Endothelial cell of umbilical vein (primary cell): ENCODE measurements around the gene TTYH3. TPM values are rescaled to one million over a fixed set of nuclear protein-coding genes. Genes with fewer than 3 reads are reported as not detected.

Experiments
- BruUV-seq: library from RNA; stranded (reverse); fragments of 400-500 nt; replicated peaks from 2 replicates; lab custom pipeline; 2021; lab: Mats Ljungman, UMichigan
- CTCF ChIA-PET: fragments of 300-600, 350-600 bp; sonication (Branson Sonifier 250); formaldehyde crosslinking; loops from one replicate; lab custom pipeline; 2021; ENCODE audit warnings: antibody characterized with exemption, inconsistent platforms; lab: Charles Lee
- POLR2A ChIA-PET: fragments of 300-600, 350-600 bp; sonication (Branson Sonifier 250); formaldehyde crosslinking; loops from one replicate; lab custom pipeline; 2021; ENCODE audit warnings: antibody characterized with exemption, inconsistent platforms; lab: Charles Lee
- DNase-seq: peaks from one replicate; pipeline ENCODE4 v3.0.0-alpha.2; 2011; ENCODE audit warnings: low read depth, low spot score
- FAIRE-seq: peaks from 2 replicates; lab custom pipeline; 2011; peaks lifted over from hg19 to GRCh38; lab: Jason Lieb, UNC
- H2AFZ ChIP-seq: 2 replicates; pipeline ENCODE4 v1.6.0; 2012; ENCODE audit warnings: low read depth, low read length, control low read depth, inconsistent platforms
- H3K27ac ChIP-seq: 2 replicates; pipeline ENCODE4 v1.5.1; 2011; ENCODE audit warnings: low read depth, mild to moderate bottlenecking, control low read depth, low read length, moderate library complexity; ENCODE audit not compliant: insufficient read depth
- H3K27me3 ChIP-seq, 2 experiments: 2 replicates each; pipeline versions ENCODE4 v1.6.0 to v1.6.1; 2011; ENCODE audit warnings: low read length in 2 of 2, mixed read lengths in 1 of 2; ENCODE audit not compliant: control insufficient read depth in 2 of 2, insufficient read depth in 2 of 2
- H3K36me3 ChIP-seq, 2 experiments: 2 replicates in 1 of 2; 3 replicates in 1 of 2; pipeline ENCODE4 v1.5.1; 2011; ENCODE audit warnings: low read length in 2 of 2, mild to moderate bottlenecking in 1 of 2, moderate library complexity in 1 of 2; ENCODE audit not compliant: control insufficient read depth in 2 of 2, insufficient read depth in 2 of 2; ENCODE audit errors: extremely low read depth in 1 of 2
- H3K4me1 ChIP-seq: 3 replicates; pipeline ENCODE4 v1.5.1; 2011; ENCODE audit warnings: mild to moderate bottlenecking, low read length; ENCODE audit not compliant: control insufficient read depth, insufficient read depth; ENCODE audit errors: extremely low read depth
- H3K4me2 ChIP-seq: 2 replicates; pipeline ENCODE4 v1.6.1; 2011; ENCODE audit warnings: low read length, control low read depth, mixed read lengths; ENCODE audit not compliant: insufficient read depth
- H3K4me3 ChIP-seq, 3 experiments: fragments of 200-600 bp in 1 of 3; sonication (generic), shearing (Covaris generic) in 1 of 3; replicated peaks in 1 of 3; 2 replicates each; pipeline ENCODE4 v1.5.1; 2011 to 2016; ENCODE audit warnings: control low read depth in 3 of 3, low read length in 3 of 3, mild to moderate bottlenecking in 2 of 3, inconsistent platforms in 1 of 3, low read depth in 1 of 3, moderate library complexity in 1 of 3; ENCODE audit not compliant: insufficient read depth in 1 of 3
- H3K79me2 ChIP-seq: 2 replicates; pipeline ENCODE4 v1.6.0; 2012; ENCODE audit warnings: low read length, inconsistent platforms; ENCODE audit not compliant: control insufficient read depth, insufficient read depth
- H3K9ac ChIP-seq: replicated peaks from 2 replicates; pipeline ENCODE3; 2011; ENCODE audit warnings: low read length, control low read depth; ENCODE audit not compliant: insufficient read depth; ENCODE audit errors: extremely low read depth
- H3K9me1 ChIP-seq: replicated peaks from 3 replicates; pipeline ENCODE4 v1.6.0; 2011; ENCODE audit warnings: mild to moderate bottlenecking, low read length; ENCODE audit not compliant: control insufficient read depth, insufficient read depth; ENCODE audit errors: extremely low read depth
- H3K9me3 ChIP-seq: replicated peaks from 2 replicates; pipeline ENCODE4 v1.5.1; 2012; ENCODE audit warnings: low read length, inconsistent platforms; ENCODE audit not compliant: control insufficient read depth, insufficient read depth
- H4K20me1 ChIP-seq: replicated peaks from 2 replicates; pipeline ENCODE3; 2011; ENCODE audit warnings: mild to moderate bottlenecking, low read length; ENCODE audit not compliant: control insufficient read depth, insufficient read depth; ENCODE audit errors: extremely low read depth
- CTCF ChIP-seq, 2 donors: IDR thresholded peaks; 1 replicate in 1 of 2; 2 replicates in 1 of 2; pipeline ENCODE4 v1.5.1; 2011; ENCODE audit warnings: low read length in 2 of 2, mild to moderate bottlenecking in 2 of 2, moderate library complexity in 2 of 2, control low read depth in 1 of 2, inconsistent platforms in 1 of 2, low read depth in 1 of 2; ENCODE audit not compliant: insufficient read depth in 1 of 2; ENCODE audit errors: extremely low read depth in 1 of 2
- EZH2 ChIP-seq: IDR thresholded peaks from 2 replicates; pipeline ENCODE4 v1.6.1; 2012; ENCODE audit warnings: borderline replicate concordance, low read depth, mild to moderate bottlenecking, moderate library complexity, low read length, inconsistent platforms; ENCODE audit not compliant: severe bottlenecking
- FOS ChIP-seq: IDR thresholded peaks from 2 replicates; pipeline ENCODE4 v1.6.1; 2011; ENCODE audit warnings: mild to moderate bottlenecking, low read length, moderate library complexity, borderline replicate concordance; ENCODE audit not compliant: insufficient read depth
- GATA2 ChIP-seq: IDR thresholded peaks from 2 replicates; pipeline ENCODE4 v1.7.0; 2011; ENCODE audit warnings: low read depth, mild to moderate bottlenecking, moderate library complexity, mixed read lengths, low read length; ENCODE audit not compliant: insufficient read length, insufficient read depth
- JUN ChIP-seq: IDR thresholded peaks from 2 replicates; pipeline ENCODE4 v1.6.1; 2011; ENCODE audit warnings: borderline replicate concordance, low read depth; ENCODE audit not compliant: insufficient read length, insufficient read depth
- MAX ChIP-seq: IDR thresholded peaks from 2 replicates; pipeline ENCODE4 v1.6.1; 2011; ENCODE audit not compliant: insufficient read depth, insufficient read length
- MYC ChIP-seq: IDR thresholded peaks from one replicate; pipeline ENCODE4 v1.6.1; 2011; ENCODE audit warnings: mild to moderate bottlenecking, low read depth, low read length
- POLR2A ChIP-seq: IDR thresholded peaks from 2 replicates; pipeline ENCODE4 v1.6.1; 2012; ENCODE audit warnings: low read depth, mild to moderate bottlenecking, control low read depth, low read length
- POLR2AphosphoS5 ChIP-seq: IDR thresholded peaks from 2 replicates; pipeline ENCODE4 v1.6.1; 2012; ENCODE audit warnings: low read depth, mild to moderate bottlenecking, control low read depth, low read length, moderate library complexity; ENCODE audit not compliant: insufficient read depth
- dilution Hi-C: fragments of 300-500 bp; cut with MboI; formaldehyde crosslinking; loops from one replicate; pipeline ENCODE4 v1.15.0; 2019; ENCODE audit warnings: low sequenced_read_pairs; ENCODE audit not compliant: extremely low pct_ligation_motif_present
- intact Hi-C: fragments of 100-400 bp; cut with micrococcal nuclease; formaldehyde crosslinking; loops from one replicate; pipeline ENCODE4 v1.10.0; 2022
- polyA plus RNA-seq, 4 experiments: library from polyadenylated mRNA; depleted of rRNA in 3 of 4; stranded (reverse) in 3 of 4; unstranded in 1 of 4; fragments of >200 nt; gene quantifications; 2 replicates each; pipeline versions ENCODE4 v1.2.1 to v1.2.3, GENCODE V29; 2011 to 2012; ENCODE audit warnings: missing spikeins in 1 of 4
- total RNA-seq: library from RNA; stranded (reverse); gene quantifications from 2 replicates; pipeline ENCODE4 v1.2.3, GENCODE V29; 2021

The TTYH3 gene
- total and polyA plus RNA-seq, 2 donors (not counting 3 experiments of a cell fraction or from before 2014, with no cell fraction given) = 143 to 280 TPM

- intact Hi-C loops (loop anchor here (2.0 to 5.0 kb wide), 3 partner anchors 39 to 487 kb away; no protein-coding TSS in a partner anchor), dilution Hi-C loops (no loop called here)
- Histone ChIP-seq H3K27me3 (peaks cover 0 to 3% of the 10 kb centered on the region in 2 experiments), H3K9me1 (no peaks in the 10 kb centered on the region), H3K4me3 (no peak overlapping the region), H3K79me2 (no peaks in the 10 kb centered on the region), H3K9ac (no peak overlapping the region), H3K4me2 (no peak overlapping the region), H3K36me3 (no peaks in the 10 kb centered on the region), H3K27ac (no peak overlapping the region), H3K9me3 (no peaks in the 10 kb centered on the region), H3K4me1 (no peaks in the 10 kb centered on the region), H4K20me1 (no peaks in the 10 kb centered on the region), H2AFZ (no peak overlapping the region)
- ChIA-PET CTCF (interaction anchor here (0.6 to 4.7 kb wide), 19 partner anchors 8 to 214 kb away, joined by 3 to 44 read pairs (median 4); no protein-coding TSS in a partner anchor), POLR2A (no interaction called here)
- no peak for TF ChIP-seq FOS
- no peak for TF ChIP-seq MAX
- TF ChIP-seq POLR2AphosphoS5 = no peak
- TF ChIP-seq JUN = no peak
- no peak for TF ChIP-seq EZH2
- TF ChIP-seq MYC = no peak
- no peak for TF ChIP-seq POLR2A
- TF ChIP-seq GATA2 = no peak
- no peak for TF ChIP-seq CTCF (IDR thresholded peaks at IDR 0.05; ENCODE audit: extremely low read depth in 1 of 2, insufficient read depth in 1 of 2, low read depth in 1 of 2, low read length in 2 of 2)
- no TSS peak for BruUV-seq
- no peak for FAIRE-seq
- DNase-seq = no peak
These were observed 38.4 kb downstream of the TTYH3 start for GRCh38 chr7:2670171-2670570.
